GM23338 (cell line): Measurements from ENCODE around the gene ERC2.

Experiments used
- CREB1 ChIP-seq: fragments of 250-450 bp; sonication (Bioruptor Pico); IDR thresholded peaks from 2 replicates; pipeline ENCODE4 v1.5.0; 2020; ENCODE audit warnings: low read depth, mild to moderate bottlenecking, moderate library complexity
- EZH2 ChIP-seq: fragments of 200-600 bp; sonication (generic); IDR thresholded peaks from one replicate; pipeline ENCODE4 v1.8.0; 2017; ENCODE audit warnings: antibody characterized with exemption, mild to moderate bottlenecking, low read depth; ENCODE audit not compliant: unreplicated experiment
- EZH2phosphoT487 ChIP-seq: fragments of 200-600 bp; sonication (generic); IDR thresholded peaks from one replicate; pipeline ENCODE4 v1.8.1; 2018; ENCODE audit warnings: antibody characterized with exemption; ENCODE audit not compliant: unreplicated experiment
- JUNB ChIP-seq: IDR thresholded peaks from one replicate; pipeline ENCODE4 v1.6.1; 2016; ENCODE audit warnings: antibody characterized with exemption; ENCODE audit not compliant: unreplicated experiment
- NANOG ChIP-seq: IDR thresholded peaks from 2 replicates; pipeline ENCODE4 v1.6.1; 2016; ENCODE audit warnings: antibody characterized with exemption, borderline replicate concordance
- POLR2AphosphoS5 ChIP-seq: IDR thresholded peaks from 2 replicates; pipeline ENCODE4 v1.6.1; 2016; ENCODE audit warnings: antibody characterized with exemption, low read depth
- STAT1 ChIP-seq: IDR thresholded peaks from one replicate; pipeline ENCODE4 v1.6.1; 2016; ENCODE audit warnings: antibody characterized with exemption; ENCODE audit not compliant: unreplicated experiment
- ZNF331 ChIP-seq: fragments of 250-450 bp; sonication (Bioruptor Pico); IDR thresholded peaks from 2 replicates; pipeline ENCODE4 v1.5.0; 2020; ENCODE audit warnings: low read depth, mild to moderate bottlenecking, moderate library complexity
- TF ChIP-seq, protein P1 (sequence below), 2 experiments: fragments of 200-600 bp in 1 of 2; sonication (generic) in 1 of 2; conservative IDR thresholded peaks; 2 replicates each; pipeline versions ENCODE4 v1.5.1 to v1.6.1; 2016 to 2017; ENCODE audit warnings: antibody characterized with exemption in 2 of 2, low read depth in 2 of 2, mild to moderate bottlenecking in 2 of 2, moderate library complexity in 1 of 2
- TF ChIP-seq, protein P2 (sequence below): IDR thresholded peaks from 2 replicates; pipeline ENCODE4 v1.6.1; 2016; ENCODE audit warnings: antibody characterized with exemption
- TF ChIP-seq, protein P3 (sequence below): IDR thresholded peaks from one replicate; pipeline ENCODE4 v1.6.1; 2018; ENCODE audit warnings: antibody characterized with exemption; ENCODE audit not compliant: unreplicated experiment

DNA sequence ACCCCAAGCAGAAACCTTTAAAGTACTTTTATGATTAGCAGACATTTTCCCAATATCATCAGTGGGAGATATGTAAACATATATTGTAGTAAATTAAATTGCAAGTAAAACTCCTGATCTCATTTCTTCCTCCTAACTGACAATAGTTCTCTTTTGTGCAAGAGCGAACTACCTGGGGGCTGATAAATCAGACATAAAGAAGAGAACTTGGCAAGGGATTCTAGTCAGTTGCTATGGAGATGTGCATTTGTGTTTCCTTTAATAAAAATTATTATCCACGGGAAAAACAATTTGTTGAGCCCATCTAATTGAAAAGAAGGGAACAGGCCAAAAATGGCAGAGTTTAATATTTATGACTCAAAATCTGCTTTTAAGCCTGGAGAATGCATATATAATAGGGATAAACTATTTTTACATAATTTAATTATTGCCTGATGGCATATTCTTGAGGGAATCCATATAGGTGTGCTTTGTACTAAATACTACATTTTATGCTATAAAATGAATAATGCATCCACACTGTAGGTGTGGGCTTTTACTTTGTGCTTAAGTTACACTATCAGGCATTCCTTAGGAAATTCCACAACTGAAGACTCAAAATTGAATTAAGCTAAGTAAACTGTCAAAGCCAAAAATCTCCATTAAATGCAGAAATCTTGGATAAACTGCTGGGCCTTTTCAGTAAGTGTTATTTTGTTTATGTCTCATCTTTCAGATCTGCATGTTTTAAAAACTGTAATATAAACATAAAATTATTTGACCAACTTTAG is 258.1 kb downstream of the ERC2 start:
- TF ChIP-seq POLR2AphosphoS5 (no peak), EZH2 (no peak), JUNB (no peak), CREB1 (no peak), STAT1 (no peak), ZNF331 (CRISPR knock-in tag) (no peak), EZH2phosphoT487 (no peak), NANOG (no peak)
- TF ChIP-seq, protein P1, sequence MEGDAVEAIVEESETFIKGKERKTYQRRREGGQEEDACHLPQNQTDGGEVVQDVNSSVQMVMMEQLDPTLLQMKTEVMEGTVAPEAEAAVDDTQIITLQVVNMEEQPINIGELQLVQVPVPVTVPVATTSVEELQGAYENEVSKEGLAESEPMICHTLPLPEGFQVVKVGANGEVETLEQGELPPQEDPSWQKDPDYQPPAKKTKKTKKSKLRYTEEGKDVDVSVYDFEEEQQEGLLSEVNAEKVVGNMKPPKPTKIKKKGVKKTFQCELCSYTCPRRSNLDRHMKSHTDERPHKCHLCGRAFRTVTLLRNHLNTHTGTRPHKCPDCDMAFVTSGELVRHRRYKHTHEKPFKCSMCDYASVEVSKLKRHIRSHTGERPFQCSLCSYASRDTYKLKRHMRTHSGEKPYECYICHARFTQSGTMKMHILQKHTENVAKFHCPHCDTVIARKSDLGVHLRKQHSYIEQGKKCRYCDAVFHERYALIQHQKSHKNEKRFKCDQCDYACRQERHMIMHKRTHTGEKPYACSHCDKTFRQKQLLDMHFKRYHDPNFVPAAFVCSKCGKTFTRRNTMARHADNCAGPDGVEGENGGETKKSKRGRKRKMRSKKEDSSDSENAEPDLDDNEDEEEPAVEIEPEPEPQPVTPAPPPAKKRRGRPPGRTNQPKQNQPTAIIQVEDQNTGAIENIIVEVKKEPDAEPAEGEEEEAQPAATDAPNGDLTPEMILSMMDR (conservative IDR thresholded peaks at IDR 0.05; ENCODE audit: low read depth in 2 of 2), result no peak
- TF ChIP-seq, protein P2, sequence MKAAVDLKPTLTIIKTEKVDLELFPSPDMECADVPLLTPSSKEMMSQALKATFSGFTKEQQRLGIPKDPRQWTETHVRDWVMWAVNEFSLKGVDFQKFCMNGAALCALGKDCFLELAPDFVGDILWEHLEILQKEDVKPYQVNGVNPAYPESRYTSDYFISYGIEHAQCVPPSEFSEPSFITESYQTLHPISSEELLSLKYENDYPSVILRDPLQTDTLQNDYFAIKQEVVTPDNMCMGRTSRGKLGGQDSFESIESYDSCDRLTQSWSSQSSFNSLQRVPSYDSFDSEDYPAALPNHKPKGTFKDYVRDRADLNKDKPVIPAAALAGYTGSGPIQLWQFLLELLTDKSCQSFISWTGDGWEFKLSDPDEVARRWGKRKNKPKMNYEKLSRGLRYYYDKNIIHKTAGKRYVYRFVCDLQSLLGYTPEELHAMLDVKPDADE, result no peak
- TF ChIP-seq, protein P3, sequence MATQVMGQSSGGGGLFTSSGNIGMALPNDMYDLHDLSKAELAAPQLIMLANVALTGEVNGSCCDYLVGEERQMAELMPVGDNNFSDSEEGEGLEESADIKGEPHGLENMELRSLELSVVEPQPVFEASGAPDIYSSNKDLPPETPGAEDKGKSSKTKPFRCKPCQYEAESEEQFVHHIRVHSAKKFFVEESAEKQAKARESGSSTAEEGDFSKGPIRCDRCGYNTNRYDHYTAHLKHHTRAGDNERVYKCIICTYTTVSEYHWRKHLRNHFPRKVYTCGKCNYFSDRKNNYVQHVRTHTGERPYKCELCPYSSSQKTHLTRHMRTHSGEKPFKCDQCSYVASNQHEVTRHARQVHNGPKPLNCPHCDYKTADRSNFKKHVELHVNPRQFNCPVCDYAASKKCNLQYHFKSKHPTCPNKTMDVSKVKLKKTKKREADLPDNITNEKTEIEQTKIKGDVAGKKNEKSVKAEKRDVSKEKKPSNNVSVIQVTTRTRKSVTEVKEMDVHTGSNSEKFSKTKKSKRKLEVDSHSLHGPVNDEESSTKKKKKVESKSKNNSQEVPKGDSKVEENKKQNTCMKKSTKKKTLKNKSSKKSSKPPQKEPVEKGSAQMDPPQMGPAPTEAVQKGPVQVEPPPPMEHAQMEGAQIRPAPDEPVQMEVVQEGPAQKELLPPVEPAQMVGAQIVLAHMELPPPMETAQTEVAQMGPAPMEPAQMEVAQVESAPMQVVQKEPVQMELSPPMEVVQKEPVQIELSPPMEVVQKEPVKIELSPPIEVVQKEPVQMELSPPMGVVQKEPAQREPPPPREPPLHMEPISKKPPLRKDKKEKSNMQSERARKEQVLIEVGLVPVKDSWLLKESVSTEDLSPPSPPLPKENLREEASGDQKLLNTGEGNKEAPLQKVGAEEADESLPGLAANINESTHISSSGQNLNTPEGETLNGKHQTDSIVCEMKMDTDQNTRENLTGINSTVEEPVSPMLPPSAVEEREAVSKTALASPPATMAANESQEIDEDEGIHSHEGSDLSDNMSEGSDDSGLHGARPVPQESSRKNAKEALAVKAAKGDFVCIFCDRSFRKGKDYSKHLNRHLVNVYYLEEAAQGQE, result no peak
